ENCODE data around the gene MRPL10. TPM values are rescaled to one million over a fixed set of nuclear protein-coding genes. Genes with fewer than 3 reads are reported as not detected.
A peak's percentile ranks its signal among the peaks of the same experiment; 100 is the strongest.

Gene MRPL10
- total and polyA plus RNA-seq, 4 donors, result 21.6 to 42.2 (median 31.5) TPM

- no peak for DNase-seq
- Histone ChIP-seq H3K4me3 (ENCODE audit: low read length in 2 of 2) (no peak overlapping the region), H3K36me3 (ENCODE audit: control insufficient read depth in 1 of 2, insufficient read depth in 2 of 2, low read length in 1 of 2) (no peaks in the 10 kb centered on the region), H3K27ac (ENCODE audit: low read depth in 1 of 2, low read length in 2 of 2) (no peak overlapping the region), H3K4me1 (ENCODE audit: control insufficient read depth in 1 of 2, insufficient read depth in 2 of 2, low read length in 2 of 2) (no peaks in the 10 kb centered on the region), H3K9me3 (ENCODE audit: control insufficient read depth, low read length) (no peaks in the 10 kb centered on the region), H3K27me3 (ENCODE audit: control insufficient read depth in 1 of 2, insufficient read depth in 2 of 2, low read length in 1 of 2) (no peaks in the 10 kb centered on the region)
- ATAC-seq (ENCODE audit: low FRiP score), result no peak
- intact Hi-C loops (cut with DNase I), result no loop called here
- WGBS, 2 donors, result 50 to 54% methylated on average over 7 of the region's 7 CpGs
Observed at GRCh38 chr17:47864791-47865216, 33.5 kb upstream of the MRPL10 start.

GRCh38 chr17:47862621-47863440, 31.5 kb upstream of the MRPL10 start:
- intact Hi-C loops (cut with DNase I), result no loop called here
- DNase-seq, result no peak
- Histone ChIP-seq H3K4me3 (ENCODE audit: low read length in 2 of 2) (no peak overlapping the region), H3K27ac (ENCODE audit: low read depth in 1 of 2, low read length in 2 of 2) (no peak overlapping the region), H3K9me3 (ENCODE audit: control insufficient read depth, low read length) (no peaks in the 10 kb centered on the region), H3K27me3 (ENCODE audit: control insufficient read depth in 1 of 2, insufficient read depth in 2 of 2, low read length in 1 of 2) (no peaks in the 10 kb centered on the region), H3K4me1 (ENCODE audit: control insufficient read depth in 1 of 2, insufficient read depth in 2 of 2, low read length in 2 of 2) (no peaks in the 10 kb centered on the region), H3K36me3 (ENCODE audit: control insufficient read depth in 1 of 2, insufficient read depth in 2 of 2, low read length in 1 of 2) (no peaks in the 10 kb centered on the region)
- WGBS, 2 donors, result 64 to 65% methylated on average over 7 of the region's 7 CpGs
- peak; percentile 27 for ATAC-seq (ENCODE audit: low FRiP score)

GRCh38 chr17:47860386-47860785, 29.0 kb upstream of the MRPL10 start:
- Histone ChIP-seq H3K4me1 (ENCODE audit: control insufficient read depth in 1 of 2, insufficient read depth in 2 of 2, low read length in 2 of 2) (no peaks in the 10 kb centered on the region), H3K36me3 (ENCODE audit: control insufficient read depth in 1 of 2, insufficient read depth in 2 of 2, low read length in 1 of 2) (no peaks in the 10 kb centered on the region), H3K27ac (ENCODE audit: low read depth in 1 of 2, low read length in 2 of 2) (no peak overlapping the region), H3K9me3 (ENCODE audit: control insufficient read depth, low read length) (no peaks in the 10 kb centered on the region), H3K4me3 (ENCODE audit: low read length in 2 of 2) (no peak overlapping the region), H3K27me3 (ENCODE audit: control insufficient read depth in 1 of 2, insufficient read depth in 2 of 2, low read length in 1 of 2) (no peaks in the 10 kb centered on the region)
- ATAC-seq (ENCODE audit: low FRiP score) (no peak), DNase-seq (no peak)
- intact Hi-C loops (cut with DNase I), result no loop called here
- WGBS, 2 donors, result 67 to 68% methylated on average over 5 of the region's 5 CpGs

GRCh38 chr17:47857551-47858455, 26.5 kb upstream of the MRPL10 start:
- Histone ChIP-seq H3K4me1 (ENCODE audit: control insufficient read depth in 1 of 2, insufficient read depth in 2 of 2, low read length in 2 of 2) (no peaks in the 10 kb centered on the region), H3K27me3 (ENCODE audit: control insufficient read depth in 1 of 2, insufficient read depth in 2 of 2, low read length in 1 of 2) (no peaks in the 10 kb centered on the region)
- 77 to 80% methylated on average over 16 of the region's 16 CpGs for WGBS, 2 donors

GRCh38 chr17:47856830-47857229, 25.5 kb upstream of the MRPL10 start:
- no peak for DNase-seq
- intact Hi-C loops (cut with DNase I), result no loop called here
- no peak for ATAC-seq (ENCODE audit: low FRiP score)
- no peaks in the 10 kb centered on the region for H3K4me1 ChIP-seq (ENCODE audit: control insufficient read depth in 1 of 2, insufficient read depth in 2 of 2, low read length in 2 of 2)
- no peak overlapping the region for H3K4me3 ChIP-seq (ENCODE audit: low read length in 2 of 2)
- H3K27me3 ChIP-seq (ENCODE audit: control insufficient read depth in 1 of 2, insufficient read depth in 2 of 2, low read length in 1 of 2), result no peaks in the 10 kb centered on the region
- no peak overlapping the region for H3K27ac ChIP-seq (ENCODE audit: low read depth in 1 of 2, low read length in 2 of 2)
- no peaks in the 10 kb centered on the region for H3K9me3 ChIP-seq (ENCODE audit: control insufficient read depth, low read length)
- no peaks in the 10 kb centered on the region for H3K36me3 ChIP-seq (ENCODE audit: control insufficient read depth in 1 of 2, insufficient read depth in 2 of 2, low read length in 1 of 2)

More at GRCh38 chr17:47857551-47858455, 26.5 kb upstream of the MRPL10 start:
- intact Hi-C loops (cut with DNase I), result no loop called here
- no peak overlapping the region for H3K27ac ChIP-seq (ENCODE audit: low read depth in 1 of 2, low read length in 2 of 2)
- no peak overlapping the region for H3K4me3 ChIP-seq (ENCODE audit: low read length in 2 of 2)
- H3K36me3 ChIP-seq (ENCODE audit: control insufficient read depth in 1 of 2, insufficient read depth in 2 of 2, low read length in 1 of 2), result no peaks in the 10 kb centered on the region
- H3K9me3 ChIP-seq (ENCODE audit: control insufficient read depth, low read length), result no peaks in the 10 kb centered on the region
- DNase-seq (no peak), ATAC-seq (ENCODE audit: low FRiP score) (no peak)

- intact Hi-C loops (cut with DNase I), result no loop called here
- Histone ChIP-seq H3K4me1 (ENCODE audit: control insufficient read depth in 1 of 2, insufficient read depth in 2 of 2, low read length in 2 of 2) (no peaks in the 10 kb centered on the region), H3K27me3 (ENCODE audit: control insufficient read depth in 1 of 2, insufficient read depth in 2 of 2, low read length in 1 of 2) (peaks cover 0 to 2% of the 10 kb centered on the region in 2 donors), H3K9me3 (ENCODE audit: control insufficient read depth, low read length) (no peaks in the 10 kb centered on the region), H3K36me3 (ENCODE audit: control insufficient read depth in 1 of 2, insufficient read depth in 2 of 2, low read length in 1 of 2) (no peaks in the 10 kb centered on the region), H3K27ac (ENCODE audit: low read depth in 1 of 2, low read length in 2 of 2) (no peak overlapping the region), H3K4me3 (ENCODE audit: low read length in 2 of 2) (no peak overlapping the region)
- no peak for DNase-seq
- 19 to 27% methylated on average over 3 of the region's 3 CpGs for WGBS, 2 donors
- ATAC-seq (ENCODE audit: low FRiP score), result no peak
Observed at GRCh38 chr17:47855737-47856136, 24.4 kb upstream of the MRPL10 start.

GRCh38 chr17:47853616-47854015, 22.3 kb upstream of the MRPL10 start:
- intact Hi-C loops (cut with DNase I), result loop anchor here in 1 of 2 donors (5.0 kb wide), 1 partner anchor 164 kb away; no protein-coding TSS in a partner anchor
- Histone ChIP-seq H3K27ac (ENCODE audit: low read depth in 1 of 2, low read length in 2 of 2) (no peak overlapping the region), H3K4me1 (ENCODE audit: control insufficient read depth in 1 of 2, insufficient read depth in 2 of 2, low read length in 2 of 2) (no peaks in the 10 kb centered on the region), H3K9me3 (ENCODE audit: control insufficient read depth, low read length) (no peaks in the 10 kb centered on the region), H3K27me3 (ENCODE audit: control insufficient read depth in 1 of 2, insufficient read depth in 2 of 2, low read length in 1 of 2) (peaks cover 0 to 2% of the 10 kb centered on the region in 2 donors), H3K4me3 (ENCODE audit: low read length in 2 of 2) (no peak overlapping the region), H3K36me3 (ENCODE audit: control insufficient read depth in 1 of 2, insufficient read depth in 2 of 2, low read length in 1 of 2) (no peaks in the 10 kb centered on the region)
- DNase-seq, result no peak
- WGBS, 2 donors, result 14 to 39% methylated on average over 5 of the region's 5 CpGs
- no peak for ATAC-seq (ENCODE audit: low FRiP score)

- ATAC-seq (ENCODE audit: low FRiP score) (no peak), DNase-seq (no peak)
- Histone ChIP-seq H3K36me3 (ENCODE audit: control insufficient read depth in 1 of 2, insufficient read depth in 2 of 2, low read length in 1 of 2) (no peaks in the 10 kb centered on the region), H3K27ac (ENCODE audit: low read depth in 1 of 2, low read length in 2 of 2) (no peak overlapping the region), H3K9me3 (ENCODE audit: control insufficient read depth, low read length) (no peaks in the 10 kb centered on the region), H3K27me3 (ENCODE audit: control insufficient read depth in 1 of 2, insufficient read depth in 2 of 2, low read length in 1 of 2) (peaks cover 0 to 2% of the 10 kb centered on the region in 2 donors), H3K4me3 (ENCODE audit: low read length in 2 of 2) (no peak overlapping the region), H3K4me1 (ENCODE audit: control insufficient read depth in 1 of 2, insufficient read depth in 2 of 2, low read length in 2 of 2) (no peaks in the 10 kb centered on the region)
- intact Hi-C loops (cut with DNase I), result loop anchor here in 1 of 2 donors (5.0 kb wide), 1 partner anchor 165 kb away; no protein-coding TSS in a partner anchor
- 18 to 24% methylated on average over 32 of the region's 32 CpGs for WGBS, 2 donors
Observed at GRCh38 chr17:47852113-47852949, 21.0 kb upstream of the MRPL10 start.

Measured in aorta (tissue), 5 donors.